ACHN (cell line): Measurements from ENCODE around the gene CACNA1B.

Source experiments
- DNase-seq: peaks from one replicate; pipeline ENCODE4 v3.0.0-alpha.2; 2015
- in situ Hi-C: cut with HindIII; loops from 2 replicates; pipeline ENCODE4 v1.10.0; 2017; ENCODE audit warnings: low sequenced_read_pairs, low pct_ligation_motif_present, low pct_unique_long_range_greater_than_20kb

The CACNA1B gene

GRCh38 chr9:137853392-137853995 is 24.1 kb upstream of the CACNA1B start:
- DNase-seq, result no peak
- in situ Hi-C loops, result no loop called here

GRCh38 chr9:137860361-137860760 is 17.2 kb upstream of the CACNA1B start:
- no peak for DNase-seq
- in situ Hi-C loops, result no loop called here

DNA sequence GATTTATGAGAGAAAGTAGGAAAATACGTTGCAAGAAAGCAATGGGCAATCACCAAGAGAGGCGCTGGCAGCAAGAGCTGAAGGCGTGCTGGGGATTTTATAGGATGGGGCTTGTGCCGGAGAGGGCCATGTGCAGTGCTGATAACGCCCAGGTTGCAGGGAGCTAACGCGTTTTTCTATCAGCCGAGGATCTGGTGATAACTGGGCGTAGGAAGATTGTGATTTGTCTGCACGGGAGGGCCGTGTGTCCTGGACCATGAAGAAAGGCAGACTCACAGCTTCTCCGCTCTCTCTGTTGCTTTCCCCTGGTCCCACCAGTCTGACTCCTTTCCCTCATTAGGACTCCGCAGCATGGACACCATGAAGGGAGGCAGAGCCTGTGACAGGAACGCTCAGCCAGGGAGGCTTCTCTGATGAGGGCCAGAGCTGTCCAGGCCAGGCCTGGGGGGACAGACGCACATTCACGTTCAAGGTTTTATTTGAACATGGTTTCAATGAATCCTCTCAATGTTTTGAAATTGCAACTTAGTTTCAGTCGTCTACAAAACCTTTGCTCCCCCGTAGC is 11.9 kb upstream of the CACNA1B start:
- in situ Hi-C loops, result no loop called here
- DNase-seq, result no peak

GRCh38 chr9:137866226-137867141 is 11.1 kb upstream of the CACNA1B start:
- in situ Hi-C loops, result no loop called here
- DNase-seq, result no peak

- no peak for DNase-seq
- in situ Hi-C loops, result no loop called here
Observed at GRCh38 chr9:137870432-137870831, 7.2 kb upstream of the CACNA1B start.

DNA sequence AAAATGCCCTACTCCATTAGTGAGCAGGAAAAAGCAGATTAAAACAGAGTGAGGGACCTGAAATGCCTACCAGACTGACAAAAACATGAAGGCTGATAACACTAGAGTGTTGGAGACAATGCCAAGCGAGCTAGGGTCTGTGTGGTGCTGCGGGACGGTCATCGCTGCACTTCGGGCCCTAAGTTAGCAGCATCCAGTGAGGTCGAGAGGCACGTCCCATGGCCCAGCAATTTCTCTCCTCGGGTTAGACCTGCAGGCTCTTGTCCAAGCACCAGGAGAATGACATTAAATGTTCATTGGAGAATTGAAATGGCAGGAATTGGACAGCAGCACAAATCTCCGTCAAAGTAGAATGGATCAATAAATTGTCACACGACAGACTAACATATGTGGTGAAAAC is 5.3 kb upstream of the CACNA1B start:
- in situ Hi-C loops, result no loop called here
- no peak for DNase-seq

DNA sequence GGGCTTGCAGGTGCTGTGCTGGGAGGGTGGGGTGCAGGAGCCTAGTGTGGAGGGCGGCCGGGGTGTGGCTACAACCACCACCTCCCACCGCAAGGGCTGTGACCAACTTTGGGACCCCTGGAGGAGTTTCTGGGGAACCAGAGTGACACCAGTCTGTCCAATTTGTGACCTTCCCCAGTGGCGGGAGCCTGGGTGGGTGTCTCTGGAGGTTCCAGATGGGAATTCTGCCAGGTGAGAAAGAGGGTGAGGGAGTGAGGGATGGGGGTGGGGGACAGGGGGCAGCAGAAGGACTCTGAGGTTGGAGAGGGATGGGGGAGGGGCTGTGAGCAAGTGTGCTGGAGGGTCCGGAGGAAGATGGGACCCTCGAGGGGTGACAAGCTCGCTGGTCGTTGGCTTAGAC is 4.2 kb upstream of the CACNA1B start:
- no peak for DNase-seq
- in situ Hi-C loops, result no loop called here

DNA sequence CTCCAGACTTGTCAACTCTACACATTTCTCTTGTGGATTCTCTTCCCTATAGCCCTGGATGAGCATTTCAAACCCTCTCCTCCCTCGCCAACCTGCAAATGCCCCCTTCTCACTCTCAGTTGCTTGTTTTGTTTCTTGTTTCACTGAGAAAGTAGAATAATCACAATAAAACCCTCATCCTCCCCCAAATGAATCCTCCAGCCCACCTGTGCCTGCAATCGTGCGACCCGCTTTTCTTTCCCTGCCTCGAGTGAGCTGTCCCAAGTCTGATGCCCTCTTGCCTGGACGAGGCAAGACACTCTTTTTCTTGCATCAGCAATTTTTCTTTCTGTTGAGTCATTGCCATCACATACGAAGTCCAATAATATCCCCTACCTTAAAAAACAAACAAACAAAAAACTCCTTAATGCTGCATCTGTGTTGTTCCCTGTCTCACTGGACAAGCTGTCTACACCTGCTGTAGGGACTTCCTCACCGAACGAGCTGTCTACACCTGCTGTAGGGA is 3.7 kb upstream of the CACNA1B start:
- DNase-seq, result no peak

GRCh38 chr9:137875354-137875753 is 2.2 kb upstream of the CACNA1B start:
- no peak for DNase-seq
- in situ Hi-C loops, result no loop called here

More for the DNA sequence above, 3.7 kb upstream of the CACNA1B start:
- in situ Hi-C loops, result no loop called here

DNA sequence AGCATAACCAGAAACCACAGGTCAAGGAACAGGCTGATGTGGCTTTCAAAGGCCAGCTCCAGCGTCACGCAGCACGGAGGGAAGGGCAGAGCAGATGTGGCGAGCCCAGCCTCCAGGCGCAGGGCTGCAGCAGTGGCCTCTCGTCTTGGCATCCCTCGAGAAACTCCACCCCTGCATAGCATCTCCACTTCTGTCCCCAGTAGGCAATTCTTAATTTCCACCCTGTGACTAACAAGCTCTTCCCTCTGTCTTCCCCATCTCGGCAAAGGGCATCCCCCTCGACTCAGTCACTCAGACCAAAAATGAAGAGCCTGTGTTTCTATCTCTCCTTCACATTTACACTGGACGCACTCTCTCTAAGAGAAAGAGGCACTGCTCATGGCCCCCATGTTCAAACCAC is 1.7 kb upstream of the CACNA1B start:
- no peak for DNase-seq

GRCh38 chr9:137876269-137876668 is 1.3 kb upstream of the CACNA1B start:
- in situ Hi-C loops, result no loop called here
- no peak for DNase-seq

More for the DNA sequence above, 1.7 kb upstream of the CACNA1B start:
- in situ Hi-C loops, result no loop called here

GRCh38 chr9:137876781-137877386 is 698 bp upstream of the CACNA1B start:
- no peak for DNase-seq
- in situ Hi-C loops, result no loop called here

DNA sequence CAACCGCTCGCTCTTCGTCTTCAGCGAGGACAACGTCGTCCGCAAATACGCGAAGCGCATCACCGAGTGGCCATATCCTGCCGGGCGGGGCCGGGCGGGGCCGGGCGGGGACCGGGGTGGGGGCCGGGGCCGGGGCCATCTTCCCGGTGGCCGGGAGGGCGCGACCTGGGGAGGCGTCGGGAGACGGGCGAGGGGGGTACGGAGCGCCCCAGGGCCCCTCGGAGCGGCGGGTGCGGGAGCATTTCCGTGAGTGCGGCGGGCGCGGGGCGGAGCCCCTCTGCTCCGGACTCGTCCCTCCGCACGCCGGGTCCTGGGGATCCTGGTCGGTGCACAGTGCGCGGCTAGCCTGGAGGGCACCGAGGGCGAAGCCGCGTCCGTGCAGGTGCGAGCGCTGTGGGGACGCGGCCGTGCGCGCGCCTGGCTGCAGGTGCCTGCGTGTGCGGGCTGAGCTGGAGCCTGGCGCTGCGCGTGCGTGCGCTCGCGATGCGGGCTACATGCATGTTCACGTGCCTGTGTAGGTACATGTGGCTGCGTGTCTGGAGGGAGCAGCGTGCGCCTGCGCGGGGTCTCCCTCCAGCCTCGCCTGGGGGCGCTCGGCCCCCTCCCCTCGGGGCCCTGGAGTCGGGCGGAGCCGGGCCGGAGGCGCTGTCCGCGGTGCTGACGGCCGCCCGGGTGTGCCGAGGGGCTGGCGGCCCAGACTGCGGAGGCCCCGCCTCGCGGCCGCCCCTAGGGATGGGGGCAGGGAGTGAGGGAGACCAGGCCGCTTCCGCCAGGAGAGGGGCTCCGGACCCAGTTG is 762 bp downstream of the CACNA1B start:
- peak; percentile 37 for DNase-seq
- in situ Hi-C loops, result no loop called here

- no peak for DNase-seq
- in situ Hi-C loops, result no loop called here
Observed at GRCh38 chr9:137879052-137879451, 1.5 kb downstream of the CACNA1B start.

DNA sequence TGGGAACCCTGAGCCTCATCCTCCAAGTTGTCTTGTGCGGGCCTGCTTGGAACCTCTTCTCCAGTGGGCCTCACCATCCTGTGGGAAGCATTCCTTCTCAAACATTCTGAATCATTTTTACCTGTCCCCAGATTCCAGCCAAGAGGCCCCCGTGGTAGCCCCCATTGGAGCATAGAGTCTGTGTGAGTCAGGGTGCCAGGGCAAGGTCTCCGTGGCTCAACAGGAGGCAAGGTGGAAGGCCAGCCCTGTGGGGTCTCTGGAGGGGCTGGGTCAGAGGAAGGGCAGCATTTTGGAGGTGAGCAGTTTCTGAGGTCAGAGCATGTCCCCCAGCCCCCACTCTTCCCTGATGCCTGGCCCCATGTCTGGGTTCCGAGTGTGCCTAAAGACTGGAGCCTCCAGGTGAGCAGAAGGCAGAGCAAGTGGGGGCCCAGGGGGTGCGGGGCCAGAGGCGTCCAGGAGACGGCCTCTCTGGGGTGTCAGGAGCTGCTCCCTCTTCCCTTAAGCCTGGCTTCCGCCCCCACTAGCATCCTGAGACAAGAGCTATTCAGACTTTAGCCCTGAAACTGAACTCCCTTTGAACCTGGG is 2.1 kb downstream of the CACNA1B start:
- in situ Hi-C loops, result no loop called here
- no peak for DNase-seq

DNA sequence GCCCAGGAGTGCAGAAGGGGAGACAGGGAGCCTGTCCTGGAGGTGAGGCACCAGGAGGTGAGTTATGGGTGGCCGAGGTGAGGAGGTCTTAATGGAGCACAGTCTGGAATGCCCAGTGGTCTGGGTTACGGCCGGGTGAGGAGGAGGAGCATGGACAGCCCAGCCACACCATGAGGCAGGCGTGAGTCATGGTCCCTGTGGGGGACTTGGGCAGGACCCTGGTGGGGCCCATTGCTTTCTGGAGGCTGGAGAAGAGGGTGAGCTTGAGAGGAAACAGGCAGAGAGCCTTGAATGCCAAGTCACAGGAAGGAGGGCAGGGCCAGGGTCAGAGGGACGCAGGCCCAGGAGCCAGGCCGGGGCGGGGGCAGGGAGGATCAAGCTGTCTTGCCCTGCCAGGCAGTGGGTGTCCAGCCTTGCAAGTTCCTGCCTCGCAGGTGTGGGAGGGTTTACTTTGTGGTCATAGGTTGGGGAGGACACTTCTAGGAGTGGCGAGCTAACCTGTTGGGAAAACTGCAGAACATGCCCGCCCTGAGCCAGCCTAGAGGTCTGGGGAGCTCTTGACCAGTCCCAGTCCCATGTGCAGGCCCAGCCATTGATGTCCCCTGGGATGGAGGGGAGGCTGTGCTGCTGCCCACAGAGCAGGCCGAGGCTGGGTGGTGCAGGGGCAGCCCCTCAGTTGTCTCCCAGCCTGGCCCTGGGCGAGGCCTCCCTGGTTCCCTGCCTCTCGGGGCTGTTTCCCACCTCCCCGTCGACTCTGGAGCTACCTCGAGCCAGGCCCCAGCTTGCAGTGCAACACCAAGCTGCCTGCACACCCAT is 2.8 kb downstream of the CACNA1B start:
- in situ Hi-C loops, result no loop called here
- DNase-seq, result no peak

- in situ Hi-C loops, result no loop called here
- DNase-seq, result no peak
Observed at GRCh38 chr9:137880976-137881530, 3.5 kb downstream of the CACNA1B start.
